Spleen (tissue), 7 donors: ENCODE results near the gene YAP1.

ENCODE experiments used
- CTCF ChIP-seq, 11 experiments: fragments of 200-600 bp in 7 of 11; fragments of 450-650 bp in 4 of 11; sonication (generic) in 4 of 11; IDR thresholded peaks in 8 of 11; conservative IDR thresholded peaks in 3 of 11; 1 replicate in 7 of 11; 2 replicates in 4 of 11; pipeline versions ENCODE4 v1.4.0 to v1.8.0; 2016 to 2021; ENCODE audit warnings: antibody characterized with exemption in 11 of 11, inconsistent platforms in 4 of 11, mild to moderate bottlenecking in 1 of 11
- POLR2A ChIP-seq, 3 donors: fragments of 450-650 bp; IDR thresholded peaks; one replicate each; pipeline ENCODE4 v1.5.1; 2017; ENCODE audit warnings: antibody characterized with exemption in 3 of 3, mild to moderate bottlenecking in 1 of 3
- POLR2AphosphoS5 ChIP-seq, 3 donors: sonication (generic); formaldehyde crosslinking; IDR thresholded peaks; one replicate each; pipeline ENCODE4 v1.5.1; 2017; ENCODE audit warnings: antibody characterized with exemption in 3 of 3
- donor health status: DM: no; HTN: no; CAD: no; lungs with moderate emphysema.
- donor health status: DM: no; HTN: no; CAD: no.
- donor health status: DM: no; HTN: no; CAD: no.

DNA sequence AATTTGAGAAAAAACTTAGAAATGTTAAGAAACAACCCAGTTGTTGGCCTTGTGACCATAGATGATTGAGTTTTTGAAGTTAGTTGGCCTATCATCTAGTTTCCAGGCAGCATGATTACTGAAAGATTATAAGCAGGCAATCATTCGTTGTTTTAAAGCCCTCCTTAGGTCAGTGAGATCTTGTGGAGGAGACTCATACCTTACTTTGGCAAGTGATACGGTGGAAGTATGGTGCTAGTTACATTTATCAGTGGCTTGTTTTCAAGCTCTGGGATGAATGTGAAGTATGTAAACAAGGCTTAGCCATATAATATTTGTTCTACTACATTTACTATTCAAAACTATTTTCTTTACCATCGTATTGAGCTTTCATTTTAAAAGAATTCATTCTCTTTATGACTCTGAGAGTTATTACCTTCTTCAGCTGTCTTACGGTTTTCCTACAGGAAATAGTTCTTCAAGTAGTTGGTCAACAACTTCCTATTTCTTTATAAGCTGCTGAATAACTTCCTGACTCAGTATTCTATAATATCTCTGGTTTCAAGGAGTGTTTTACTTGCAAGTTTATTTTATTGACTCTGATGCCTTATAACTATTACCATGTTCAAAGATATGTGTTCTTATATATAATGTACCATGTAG is 7.3 kb downstream of the YAP1 start:
- TF ChIP-seq POLR2A (IDR thresholded peaks at IDR 0.05) = no peak
- TF ChIP-seq CTCF (IDR thresholded peaks at IDR 0.05 in 8 of 11, conservative IDR thresholded peaks at IDR 0.05 in 3 of 11) = no peak
- no peak for TF ChIP-seq POLR2AphosphoS5 (IDR thresholded peaks at IDR 0.05)
